Osteocyte (in vitro differentiated cells): Measurements from ENCODE around the gene PRKAR1B. TPM values are rescaled to one million over a fixed set of nuclear protein-coding genes. Genes with fewer than 3 reads are reported as not detected.

Experiments used
- DNase-seq: peaks from one replicate; pipeline ENCODE4 v3.0.0; 2021; ENCODE audit warnings: mixed read lengths; ENCODE audit not compliant: unreplicated experiment; ENCODE audit errors: extremely low spot score
- H3K27ac Mint-ChIP-seq: one replicate; pipeline ENCODE4 v1.8.0; 2021; ENCODE audit warnings: mild to moderate bottlenecking, mixed read lengths; ENCODE audit not compliant: unreplicated experiment
- H3K27me3 Mint-ChIP-seq: one replicate; pipeline ENCODE4 v1.8.0; 2021; ENCODE audit warnings: mixed read lengths; ENCODE audit not compliant: unreplicated experiment
- H3K36me3 Mint-ChIP-seq: one replicate; pipeline ENCODE4 v1.8.0; 2021; ENCODE audit warnings: mixed read lengths; ENCODE audit not compliant: unreplicated experiment
- H3K4me1 Mint-ChIP-seq: one replicate; pipeline ENCODE4 v1.8.0; 2021; ENCODE audit warnings: mixed read lengths; ENCODE audit not compliant: unreplicated experiment
- H3K4me3 Mint-ChIP-seq: one replicate; pipeline ENCODE4 v1.8.0; 2021; ENCODE audit warnings: mild to moderate bottlenecking, moderate library complexity, mixed read lengths; ENCODE audit not compliant: unreplicated experiment
- H3K9me3 Mint-ChIP-seq: one replicate; pipeline ENCODE4 v1.8.0; 2021; ENCODE audit warnings: mixed read lengths; ENCODE audit not compliant: unreplicated experiment
- total RNA-seq: library from RNA; stranded (reverse); gene quantifications from 2 replicates; pipeline ENCODE4 v1.2.1, GENCODE V29; 2021
- TF ChIP-seq, protein P1 (sequence below): fragments of 200-600 bp; sonication (generic); IDR thresholded peaks from 2 replicates; pipeline ENCODE4 v1.5.0; 2021; ENCODE audit warnings: antibody characterized with exemption, mild to moderate bottlenecking, moderate library complexity

Gene PRKAR1B
- total RNA-seq, 1 donor from 2014 or later, result 12.0 TPM

DNA sequence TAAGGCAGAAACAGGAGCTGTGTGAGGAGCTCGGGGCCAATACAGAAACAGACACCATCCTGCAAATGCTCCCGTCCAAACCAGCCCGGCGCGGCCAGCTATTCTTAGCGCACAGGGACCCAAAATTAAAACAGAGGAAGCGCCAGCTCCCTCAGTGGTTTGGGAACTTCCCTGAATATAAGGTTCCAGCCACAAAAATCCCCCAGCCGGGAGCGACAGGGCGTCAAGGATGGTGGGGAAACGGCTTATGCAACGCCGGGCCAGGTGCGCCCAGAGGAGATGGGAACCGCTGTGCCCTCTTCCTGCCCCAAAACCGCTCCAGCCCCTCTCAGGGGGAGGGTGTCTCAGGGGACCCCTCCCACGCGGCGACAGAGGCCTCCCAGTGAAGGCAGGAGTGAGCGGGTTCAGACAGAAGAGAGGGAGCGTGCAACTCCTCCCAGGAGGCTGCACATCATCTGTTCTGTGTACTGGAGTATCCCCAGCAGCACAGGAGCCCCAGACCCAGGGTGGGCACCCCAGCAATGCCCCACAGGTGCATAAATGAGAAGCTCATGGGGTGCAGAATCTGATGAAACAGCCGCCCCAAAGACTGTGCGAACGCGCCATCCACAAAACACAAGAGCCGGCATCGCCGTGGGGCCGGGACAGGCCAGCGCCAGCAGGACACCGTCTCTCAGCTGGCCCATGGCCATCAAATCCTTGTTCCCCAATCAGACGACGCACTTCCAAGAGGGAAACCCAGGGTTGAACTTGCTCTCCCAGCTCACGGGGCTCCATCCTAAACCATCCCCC, 133.6 kb downstream of the PRKAR1B start:
- DNase-seq, result no peak
- Mint-ChIP-seq H3K27me3 (no peaks in the 10 kb centered on the region), H3K27ac (no peak overlapping the region), H3K4me3 (no peak overlapping the region), H3K36me3 (no peaks in the 10 kb centered on the region), H3K9me3 (no peaks in the 10 kb centered on the region), H3K4me1 (peaks cover 21% of the 10 kb centered on the region)
- TF ChIP-seq, protein P1, sequence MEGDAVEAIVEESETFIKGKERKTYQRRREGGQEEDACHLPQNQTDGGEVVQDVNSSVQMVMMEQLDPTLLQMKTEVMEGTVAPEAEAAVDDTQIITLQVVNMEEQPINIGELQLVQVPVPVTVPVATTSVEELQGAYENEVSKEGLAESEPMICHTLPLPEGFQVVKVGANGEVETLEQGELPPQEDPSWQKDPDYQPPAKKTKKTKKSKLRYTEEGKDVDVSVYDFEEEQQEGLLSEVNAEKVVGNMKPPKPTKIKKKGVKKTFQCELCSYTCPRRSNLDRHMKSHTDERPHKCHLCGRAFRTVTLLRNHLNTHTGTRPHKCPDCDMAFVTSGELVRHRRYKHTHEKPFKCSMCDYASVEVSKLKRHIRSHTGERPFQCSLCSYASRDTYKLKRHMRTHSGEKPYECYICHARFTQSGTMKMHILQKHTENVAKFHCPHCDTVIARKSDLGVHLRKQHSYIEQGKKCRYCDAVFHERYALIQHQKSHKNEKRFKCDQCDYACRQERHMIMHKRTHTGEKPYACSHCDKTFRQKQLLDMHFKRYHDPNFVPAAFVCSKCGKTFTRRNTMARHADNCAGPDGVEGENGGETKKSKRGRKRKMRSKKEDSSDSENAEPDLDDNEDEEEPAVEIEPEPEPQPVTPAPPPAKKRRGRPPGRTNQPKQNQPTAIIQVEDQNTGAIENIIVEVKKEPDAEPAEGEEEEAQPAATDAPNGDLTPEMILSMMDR, result no peak

DNA sequence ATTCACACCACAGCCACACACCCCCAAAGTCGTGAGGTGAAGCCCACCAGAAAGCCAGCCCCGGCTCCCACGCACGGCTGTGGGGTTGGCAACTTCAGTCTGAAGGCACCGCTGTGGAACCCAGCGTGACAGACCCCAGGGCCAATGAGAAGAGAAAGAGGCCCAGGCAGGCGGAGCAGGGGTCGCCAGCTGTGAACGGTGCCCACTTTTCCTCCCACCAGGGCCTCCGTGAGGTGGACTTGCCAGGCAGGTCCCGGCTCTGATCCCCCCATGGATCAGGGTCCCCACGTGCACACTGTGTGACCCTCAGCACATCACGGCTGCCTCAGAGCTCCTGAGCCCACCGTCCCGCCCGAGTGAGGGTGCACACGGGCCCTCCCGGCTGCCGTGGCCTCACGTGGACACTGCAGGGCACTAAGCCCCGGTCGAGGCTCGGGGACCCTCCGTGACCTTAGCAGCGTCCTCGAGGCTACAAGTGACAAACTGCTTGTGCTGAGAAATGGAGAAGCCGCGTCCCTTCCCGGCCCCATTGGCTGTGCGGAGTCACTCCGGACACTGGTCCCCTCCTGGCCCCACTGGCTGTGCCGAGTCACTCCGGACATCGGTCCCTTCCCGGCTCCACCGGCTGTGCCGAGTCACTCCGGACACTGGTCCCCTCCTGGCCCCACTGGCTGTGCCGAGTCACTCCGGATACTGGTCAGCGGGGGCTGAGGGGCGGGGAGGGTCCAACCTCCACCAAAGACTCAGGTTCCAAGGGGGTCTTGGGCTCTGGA, 135.0 kb downstream of the PRKAR1B start:
- DNase-seq, result no peak
- Mint-ChIP-seq H3K4me1 (peaks cover 32% of the 10 kb centered on the region), H3K36me3 (no peaks in the 10 kb centered on the region), H3K27me3 (no peaks in the 10 kb centered on the region), H3K9me3 (no peaks in the 10 kb centered on the region), H3K27ac (peak overlapping the region; percentile 38), H3K4me3 (no peak overlapping the region)
- TF ChIP-seq, protein P1, result no peak

DNA sequence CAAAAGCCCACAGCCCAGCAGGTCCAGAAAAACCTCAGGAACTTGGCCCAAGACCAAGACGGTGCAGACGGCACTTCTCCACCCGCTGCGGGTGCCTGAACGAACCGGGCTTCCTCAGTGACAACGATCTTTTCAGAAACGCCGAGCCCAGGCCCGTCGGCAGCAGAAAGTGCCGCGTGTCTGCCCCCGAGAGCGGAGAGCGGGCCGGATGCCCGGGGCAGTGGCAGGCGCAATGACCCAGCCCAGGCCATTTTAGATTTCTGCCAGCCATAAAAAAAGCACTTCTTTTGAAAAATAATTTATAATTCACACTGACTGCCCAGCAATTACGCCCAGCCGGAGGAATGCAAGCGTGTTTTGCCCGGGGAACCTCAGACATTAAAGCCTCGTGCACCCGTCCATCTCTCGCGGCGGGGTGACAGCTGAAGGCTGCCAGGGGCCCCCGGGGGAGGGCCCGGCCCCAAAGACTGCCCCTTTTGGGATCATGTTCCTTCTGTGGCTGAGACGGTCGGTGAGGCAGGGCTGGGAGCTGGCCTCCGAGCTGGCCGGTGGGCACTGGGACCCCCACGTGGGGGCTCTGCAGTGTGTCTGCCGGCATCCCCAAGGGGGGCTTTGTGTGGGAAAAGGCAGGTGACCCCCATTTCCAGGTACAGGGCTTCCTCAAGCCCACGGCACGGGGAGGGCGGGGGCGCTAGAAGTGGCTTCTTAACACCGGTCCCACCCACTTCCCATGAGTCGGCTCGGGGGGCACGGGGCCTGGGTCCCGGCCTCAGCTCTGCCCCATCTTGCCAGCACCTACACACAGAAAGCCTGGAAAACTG, 136.1 kb downstream of the PRKAR1B start:
- Mint-ChIP-seq H3K36me3 (no peaks in the 10 kb centered on the region), H3K27me3 (no peaks in the 10 kb centered on the region), H3K4me1 (peaks cover 36% of the 10 kb centered on the region), H3K4me3 (no peak overlapping the region), H3K9me3 (no peaks in the 10 kb centered on the region), H3K27ac (peak overlapping the region; percentile 59)
- TF ChIP-seq, protein P1, result no peak
- DNase-seq, result no peak

DNA sequence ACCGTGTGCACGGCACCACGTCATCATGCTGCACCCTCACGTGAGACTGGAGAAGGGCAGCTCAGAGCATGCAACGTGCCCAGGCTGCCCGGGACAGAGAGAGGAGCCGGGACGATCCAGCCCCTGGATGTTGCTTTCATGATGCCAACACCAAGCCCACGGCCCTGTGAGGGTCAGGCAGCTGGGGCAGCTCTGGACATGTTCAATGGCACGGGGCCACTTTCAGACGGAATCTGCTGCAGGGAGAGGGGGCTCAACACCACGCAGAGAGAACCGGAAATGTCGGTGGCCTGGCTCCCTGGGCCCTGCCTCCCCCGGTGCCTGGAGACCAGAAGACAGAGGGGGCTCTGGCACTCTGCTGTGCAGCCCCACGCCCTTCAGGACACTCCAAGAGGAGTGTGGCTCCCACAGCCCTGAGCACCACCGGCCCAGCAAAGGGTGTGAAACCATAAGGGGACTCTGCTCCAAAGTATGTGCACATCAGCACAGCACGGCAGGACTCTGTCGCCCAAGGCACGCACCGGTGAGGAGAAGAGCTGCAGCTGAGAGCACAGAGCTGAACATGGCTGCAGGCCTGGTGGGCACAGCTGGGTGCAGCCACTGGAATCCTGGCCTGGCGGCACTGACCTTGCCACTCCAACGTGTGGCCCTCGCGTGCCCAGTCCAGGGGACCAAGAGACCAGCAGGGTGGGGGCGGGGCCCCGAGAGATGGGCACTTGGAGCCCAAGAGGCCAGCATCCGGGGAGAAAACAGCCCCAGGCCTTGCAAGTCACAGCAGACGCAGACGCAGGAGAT, 137.1 kb downstream of the PRKAR1B start:
- H3K4me3 Mint-ChIP-seq, result no peak overlapping the region
- peak overlapping the region; percentile 59 for H3K27ac Mint-ChIP-seq
- H3K9me3 Mint-ChIP-seq, result no peaks in the 10 kb centered on the region
- no peak for DNase-seq
- H3K4me1 Mint-ChIP-seq, result peaks cover 42% of the 10 kb centered on the region
- no peaks in the 10 kb centered on the region for H3K27me3 Mint-ChIP-seq
- no peaks in the 10 kb centered on the region for H3K36me3 Mint-ChIP-seq
- TF ChIP-seq, protein P1, result no peak
